ENCODE results near the gene KRTAP22-1.

The KRTAP22-1 gene

GRCh38 chr21:30625449-30626165 is 24.7 kb downstream of the KRTAP22-1 start:
- DNase-seq, result no peak

GRCh38 chr21:30628109-30628508 is 27.2 kb downstream of the KRTAP22-1 start:
- DNase-seq, result no peak

GRCh38 chr21:30629200-30629599 is 28.3 kb downstream of the KRTAP22-1 start:
- DNase-seq, result no peak

- no peak for DNase-seq
Observed at GRCh38 chr21:30634906-30635305, 34.0 kb downstream of the KRTAP22-1 start, which contains the start of gene KRTAP20-2. Gene KRTAP20-2 (plus strand): TSS chr21:30635206. CDS start chr21:30635264, 58 bp downstream.

GRCh38 chr21:30638686-30639085 is 37.8 kb downstream of the KRTAP22-1 start:
- no peak for DNase-seq

- no peak for DNase-seq
Observed at GRCh38 chr21:30642564-30642963, 41.7 kb downstream of the KRTAP22-1 start, which contains the start of gene KRTAP20-3. Gene KRTAP20-3 (plus strand): TSS chr21:30642864.

GRCh38 chr21:30646904-30647414 is 46.1 kb downstream of the KRTAP22-1 start:
- DNase-seq, result no peak
